Activated naive CD4-positive, alpha-beta T cell treated with anti-CD3 and anti-CD28 coated beads for 36 hours (primary cell): Measurements from ENCODE around the gene CACNA1C. TPM values are rescaled to one million over a fixed set of nuclear protein-coding genes. Genes with fewer than 3 reads are reported as not detected.

Experiments
- CTCF ChIA-PET: fragments of 350-600 bp; sonication (Branson Sonifier 250); formaldehyde crosslinking; loops from one replicate; lab custom pipeline; 2021; ENCODE audit warnings: antibody characterized with exemption; lab: Charles Lee
- DNase-seq: peaks from one replicate; pipeline ENCODE4 v3.0.0-alpha.2; 2020
- H3K27ac Mint-ChIP-seq: one replicate; pipeline ENCODE4 v1.8.0; 2021; ENCODE audit warnings: mild to moderate bottlenecking, mixed read lengths
- H3K27me3 Mint-ChIP-seq: one replicate; pipeline ENCODE4 v1.8.0; 2021; ENCODE audit warnings: low read depth, mixed read lengths
- H3K36me3 Mint-ChIP-seq: one replicate; pipeline ENCODE4 v1.8.0; 2021; ENCODE audit warnings: low read depth, mixed read lengths
- H3K4me1 Mint-ChIP-seq: one replicate; pipeline ENCODE4 v1.8.0; 2021; ENCODE audit warnings: low read depth, mixed read lengths
- H3K4me3 Mint-ChIP-seq: one replicate; pipeline ENCODE4 v1.8.0; 2021; ENCODE audit warnings: mild to moderate bottlenecking, moderate library complexity, mixed read lengths
- H3K9me3 Mint-ChIP-seq: one replicate; pipeline ENCODE4 v1.8.0; 2021; ENCODE audit warnings: mixed read lengths
- intact Hi-C: fragments of 100-400 bp; cut with micrococcal nuclease; formaldehyde crosslinking; loops from one replicate; pipeline ENCODE4 v1.15.1; 2023
- total RNA-seq, 2 experiments: library from RNA; stranded (reverse); gene quantifications; one replicate each; pipeline ENCODE4 v1.2.3, GENCODE V29; 2021

Gene CACNA1C
- total RNA-seq, 2 experiments from 2014 or later, result 0.02 to 0.12 TPM

GRCh38 chr12:2017546-2018337, 35.0 kb upstream of the CACNA1C start:
- Mint-ChIP-seq H3K4me3 (no peak overlapping the region), H3K27me3 (peaks cover 10% of the 10 kb centered on the region), H3K4me1 (no peaks in the 10 kb centered on the region), H3K27ac (peak overlapping the region; percentile 19), H3K36me3 (no peaks in the 10 kb centered on the region), H3K9me3 (no peaks in the 10 kb centered on the region)
- no peak for DNase-seq
- CTCF ChIA-PET, result interaction anchor here (1.4 to 2.8 kb wide), 2 partner anchors 16 to 78 kb away, joined by 6 read pairs; no protein-coding TSS in a partner anchor
- intact Hi-C loops, result no loop called here

- no peak for DNase-seq
- Mint-ChIP-seq H3K27me3 (peaks cover 10% of the 10 kb centered on the region), H3K4me3 (no peak overlapping the region), H3K36me3 (no peaks in the 10 kb centered on the region), H3K27ac (no peak overlapping the region), H3K9me3 (no peaks in the 10 kb centered on the region), H3K4me1 (no peaks in the 10 kb centered on the region)
- intact Hi-C loops, result no loop called here
- CTCF ChIA-PET, result interaction anchor here (1.4 to 2.8 kb wide), 2 partner anchors 16 to 79 kb away, joined by 6 read pairs; no protein-coding TSS in a partner anchor
These were observed 34.4 kb upstream of the CACNA1C start for GRCh38 chr12:2018391-2018790.

- Mint-ChIP-seq H3K4me1 (no peaks in the 10 kb centered on the region), H3K4me3 (no peak overlapping the region), H3K27ac (no peak overlapping the region), H3K9me3 (no peaks in the 10 kb centered on the region), H3K27me3 (peaks cover 10% of the 10 kb centered on the region), H3K36me3 (no peaks in the 10 kb centered on the region)
- DNase-seq, result no peak
- intact Hi-C loops, result no loop called here
- CTCF ChIA-PET, result interaction anchor here (2.8 kb wide), 1 partner anchor 15 kb away, joined by 6 read pairs; no protein-coding TSS in a partner anchor
These were observed 33.7 kb upstream of the CACNA1C start for GRCh38 chr12:2019126-2019525.

GRCh38 chr12:2020511-2020910, 32.3 kb upstream of the CACNA1C start:
- intact Hi-C loops, result no loop called here
- Mint-ChIP-seq H3K4me1 (no peaks in the 10 kb centered on the region), H3K9me3 (no peaks in the 10 kb centered on the region), H3K4me3 (no peak overlapping the region), H3K36me3 (no peaks in the 10 kb centered on the region), H3K27ac (no peak overlapping the region), H3K27me3 (peaks cover 10% of the 10 kb centered on the region)
- DNase-seq, result no peak
- CTCF ChIA-PET, result interaction anchor here (0.6 to 1.3 kb wide), 3 partner anchors 10 to 524 kb away, joined by 3 to 4 read pairs (median 4); no protein-coding TSS in a partner anchor

GRCh38 chr12:2023365-2023764, 29.4 kb upstream of the CACNA1C start:
- intact Hi-C loops, result no loop called here
- Mint-ChIP-seq H3K27me3 (peaks cover 9% of the 10 kb centered on the region), H3K4me3 (no peak overlapping the region), H3K4me1 (no peaks in the 10 kb centered on the region), H3K27ac (no peak overlapping the region), H3K9me3 (no peaks in the 10 kb centered on the region), H3K36me3 (no peaks in the 10 kb centered on the region)
- CTCF ChIA-PET, result interaction anchor here (3.5 kb wide), 1 partner anchor 11 kb away, joined by 17 read pairs; no protein-coding TSS in a partner anchor
- no peak for DNase-seq

- H3K4me3 Mint-ChIP-seq, result no peak overlapping the region
- no peaks in the 10 kb centered on the region for H3K36me3 Mint-ChIP-seq
- CTCF ChIA-PET, result no interaction called here
- H3K4me1 Mint-ChIP-seq, result no peaks in the 10 kb centered on the region
- H3K27ac Mint-ChIP-seq, result no peak overlapping the region
- H3K27me3 Mint-ChIP-seq, result peaks cover 3% of the 10 kb centered on the region
- intact Hi-C loops, result no loop called here
- no peaks in the 10 kb centered on the region for H3K9me3 Mint-ChIP-seq
- DNase-seq, result no peak
These were observed 25.4 kb upstream of the CACNA1C start for GRCh38 chr12:2027351-2027750.

GRCh38 chr12:2029851-2030250, 22.9 kb upstream of the CACNA1C start:
- H3K4me3 Mint-ChIP-seq, result no peak overlapping the region
- H3K27ac Mint-ChIP-seq, result no peak overlapping the region
- no peaks in the 10 kb centered on the region for H3K36me3 Mint-ChIP-seq
- no peak for DNase-seq
- H3K4me1 Mint-ChIP-seq, result peaks cover 4% of the 10 kb centered on the region
- intact Hi-C loops, result no loop called here
- peaks cover 10% of the 10 kb centered on the region for H3K27me3 Mint-ChIP-seq
- H3K9me3 Mint-ChIP-seq, result no peaks in the 10 kb centered on the region
- CTCF ChIA-PET, result no interaction called here

- H3K27me3 Mint-ChIP-seq, result peaks cover 10% of the 10 kb centered on the region
- no peaks in the 10 kb centered on the region for H3K36me3 Mint-ChIP-seq
- H3K27ac Mint-ChIP-seq, result no peak overlapping the region
- intact Hi-C loops, result no loop called here
- H3K9me3 Mint-ChIP-seq, result no peaks in the 10 kb centered on the region
- H3K4me1 Mint-ChIP-seq, result peaks cover 10% of the 10 kb centered on the region
- no peak for DNase-seq
- CTCF ChIA-PET, result no interaction called here
- no peak overlapping the region for H3K4me3 Mint-ChIP-seq
These were observed 20.3 kb upstream of the CACNA1C start for GRCh38 chr12:2032506-2032905.

- CTCF ChIA-PET, result interaction anchor here (0.6 to 2.0 kb wide), 13 partner anchors 9 to 650 kb away, joined by 3 to 17 read pairs (median 4); partner anchors contain the start of gene DCP1B
- DNase-seq, result peak; percentile 88
- H3K4me3 Mint-ChIP-seq, result peak overlapping the region; percentile 59
- peaks cover 13% of the 10 kb centered on the region for H3K27me3 Mint-ChIP-seq
- peaks cover 10% of the 10 kb centered on the region for H3K4me1 Mint-ChIP-seq
- H3K36me3 Mint-ChIP-seq, result no peaks in the 10 kb centered on the region
- no peaks in the 10 kb centered on the region for H3K9me3 Mint-ChIP-seq
- intact Hi-C loops, result loop anchor here (1.0 to 2.0 kb wide), 4 partner anchors 31 to 382 kb away; partner anchors contain the start of gene DCP1B
- H3K27ac Mint-ChIP-seq, result no peak overlapping the region
These were observed 18.0 kb upstream of the CACNA1C start for GRCh38 chr12:2034633-2035430.

GRCh38 chr12:2035431-2036055, 17.2 kb upstream of the CACNA1C start:
- H3K4me1 Mint-ChIP-seq, result peaks cover 10% of the 10 kb centered on the region
- DNase-seq, result no peak
- H3K9me3 Mint-ChIP-seq, result no peaks in the 10 kb centered on the region
- CTCF ChIA-PET, result interaction anchor here (0.7 to 2.0 kb wide), 3 partner anchors 12 to 195 kb away, joined by 4 to 17 read pairs (median 5); no protein-coding TSS in a partner anchor
- intact Hi-C loops, result loop anchor here (1.0 to 2.0 kb wide), 4 partner anchors 31 to 383 kb away; partner anchors contain the start of gene DCP1B
- H3K36me3 Mint-ChIP-seq, result no peaks in the 10 kb centered on the region
- H3K27me3 Mint-ChIP-seq, result peaks cover 12% of the 10 kb centered on the region
- peak overlapping the region; percentile 59 for H3K4me3 Mint-ChIP-seq
- H3K27ac Mint-ChIP-seq, result no peak overlapping the region

- no peak for DNase-seq
- Mint-ChIP-seq H3K4me1 (peaks cover 10% of the 10 kb centered on the region), H3K9me3 (no peaks in the 10 kb centered on the region), H3K27ac (no peak overlapping the region), H3K36me3 (no peaks in the 10 kb centered on the region), H3K4me3 (no peak overlapping the region), H3K27me3 (peaks cover 4% of the 10 kb centered on the region)
- intact Hi-C loops, result no loop called here
- CTCF ChIA-PET, result interaction anchor here (0.7 kb wide), 1 partner anchor 507 kb away, joined by 3 read pairs; no protein-coding TSS in a partner anchor
These were observed 13.8 kb upstream of the CACNA1C start for GRCh38 chr12:2039034-2039433.

GRCh38 chr12:2043054-2043453, 9.7 kb upstream of the CACNA1C start:
- Mint-ChIP-seq H3K9me3 (no peaks in the 10 kb centered on the region), H3K4me3 (no peak overlapping the region), H3K27me3 (peaks cover 3% of the 10 kb centered on the region), H3K36me3 (no peaks in the 10 kb centered on the region), H3K27ac (no peak overlapping the region), H3K4me1 (no peaks in the 10 kb centered on the region)
- DNase-seq, result no peak
- intact Hi-C loops, result no loop called here
- CTCF ChIA-PET, result no interaction called here
